ENCODE results near the gene CD247. TPM values are rescaled to one million over a fixed set of nuclear protein-coding genes. Genes with fewer than 3 reads are reported as not detected.

The CD247 gene
- total and polyA plus RNA-seq, 2 of the 4 experiments (the other 2 are of a cell fraction): not detected

DNA sequence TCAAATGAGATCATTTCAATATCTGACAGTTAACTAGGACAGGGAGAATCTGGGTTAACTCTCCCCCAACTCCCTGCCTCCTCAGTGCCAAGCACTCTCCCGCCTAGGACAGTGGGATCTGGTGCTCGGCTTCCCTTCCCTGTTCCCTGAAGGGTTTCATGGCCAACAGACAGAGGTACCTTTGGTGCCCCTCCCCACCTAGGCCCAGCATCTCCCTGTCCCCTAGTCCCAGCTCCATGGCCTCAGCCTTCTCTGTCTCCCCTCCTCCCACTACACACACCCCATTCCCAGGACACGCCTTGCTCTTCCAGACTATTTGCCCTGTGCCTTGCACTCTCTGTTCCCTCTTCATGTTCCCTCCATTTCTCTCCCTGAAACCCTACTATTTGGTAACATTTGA, 77.1 kb downstream of the CD247 start:
- WGBS, 2 experiments (ENCODE audit: extremely low coverage in 2 of 2, insufficient read length in 1 of 2): 100% methylated on average over 1 of the region's 3 CpGs; no CpG with 5 or more reads in 1 of the 2 experiments
- H2BK20ac ChIP-seq (ENCODE audit: low read depth, low read length): no peak overlapping the region
- BruUV-seq (replicated peaks): no TSS peak

More for the DNA sequence above, 77.1 kb downstream of the CD247 start:
- no peak overlapping the region for H4K91ac ChIP-seq (ENCODE audit: insufficient read depth, low read depth, low read length)
- H3K23ac ChIP-seq (ENCODE audit: low read depth, low read length): no peak overlapping the region
- DNase-seq (no peak), ATAC-seq (ENCODE audit: low read depth) (no peak)
- no peak overlapping the region for H3K9ac ChIP-seq (ENCODE audit: low read depth, low read length)
- no peak overlapping the region for H2AFZ ChIP-seq (replicated peaks; ENCODE audit: low read length, poor library complexity)
- no peak overlapping the region for H2BK15ac ChIP-seq (ENCODE audit: low read depth, low read length)
- dilution Hi-C loops (cut with HindIII; ENCODE audit: low sequenced_read_pairs, unreplicated experiment) (loop anchor here (25.0 kb wide), 1 partner anchor 179 kb away; no protein-coding TSS in a partner anchor), intact Hi-C loops (cut with micrococcal nuclease) (loop anchor here (5.0 kb wide), 1 partner anchor 219 kb away; the partner anchor contains the start of gene POU2F1), in situ Hi-C loops (cut with MboI; ENCODE audit: low sequenced_read_pairs) (no loop called here)
- H3K79me1 ChIP-seq (ENCODE audit: low read depth in 1 of 2, low read length in 2 of 2): no peaks in the 10 kb centered on the region
- no peaks in the 10 kb centered on the region for H3K4me1 ChIP-seq (ENCODE audit: control insufficient read depth, insufficient read depth, low read length)
- H3K18ac ChIP-seq (ENCODE audit: low read depth, low read length): no peak overlapping the region
- H3K36me3 ChIP-seq (ENCODE audit: control insufficient read depth, insufficient read depth, low read length): no peaks in the 10 kb centered on the region
- no peak overlapping the region for H3K14ac ChIP-seq (replicated peaks; ENCODE audit: low read depth, low read length)
- no peak overlapping the region for H3K27ac ChIP-seq (ENCODE audit: insufficient read depth, low read length)
- no peak overlapping the region for H3K4me3 ChIP-seq (ENCODE audit: insufficient read depth, low read depth, low read length)
- peaks cover 36% of the 10 kb centered on the region for H3K27me3 ChIP-seq (ENCODE audit: control insufficient read depth, insufficient read depth, low read length)
- TF ChIP-seq, protein P1, sequence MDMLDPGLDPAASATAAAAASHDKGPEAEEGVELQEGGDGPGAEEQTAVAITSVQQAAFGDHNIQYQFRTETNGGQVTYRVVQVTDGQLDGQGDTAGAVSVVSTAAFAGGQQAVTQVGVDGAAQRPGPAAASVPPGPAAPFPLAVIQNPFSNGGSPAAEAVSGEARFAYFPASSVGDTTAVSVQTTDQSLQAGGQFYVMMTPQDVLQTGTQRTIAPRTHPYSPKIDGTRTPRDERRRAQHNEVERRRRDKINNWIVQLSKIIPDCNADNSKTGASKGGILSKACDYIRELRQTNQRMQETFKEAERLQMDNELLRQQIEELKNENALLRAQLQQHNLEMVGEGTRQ (IDR thresholded peaks at IDR 0.05; ENCODE audit: low read depth, low read length): no peak
- TF ChIP-seq SMC3 (IDR thresholded peaks at IDR 0.05; ENCODE audit: low read depth, low read length) (no peak), MAZ (IDR thresholded peaks at IDR 0.05; ENCODE audit: borderline replicate concordance, low read depth, low read length) (no peak), CHD1 (IDR thresholded peaks at IDR 0.05; ENCODE audit: low read depth, low read length) (no peak), BHLHE40 (IDR thresholded peaks at IDR 0.05; ENCODE audit: low read depth, low read length) (no peak), RAD21 (IDR thresholded peaks at IDR 0.05; ENCODE audit: low read length) (no peak), RCOR1 (IDR thresholded peaks at IDR 0.05; ENCODE audit: insufficient replicate concordance, low read length) (no peak), RFX5 (IDR thresholded peaks at IDR 0.05; ENCODE audit: low read depth, low read length) (no peak), CEBPB (IDR thresholded peaks at IDR 0.05; ENCODE audit: low read depth, low read length) (no peak), MAFK (IDR thresholded peaks at IDR 0.05; ENCODE audit: low read depth, low read length) (no peak), FOS (IDR thresholded peaks at IDR 0.05; ENCODE audit: low read depth, low read length) (no peak), POLR2A (IDR thresholded peaks at IDR 0.05; ENCODE audit: low read depth, low read length) (no peak), NFE2L2 (IDR thresholded peaks at IDR 0.05; ENCODE audit: low read depth, low read length) (no peak), MXI1 (IDR thresholded peaks at IDR 0.05; ENCODE audit: borderline replicate concordance, low read depth, low read length) (no peak)
- TF ChIP-seq, protein P2, sequence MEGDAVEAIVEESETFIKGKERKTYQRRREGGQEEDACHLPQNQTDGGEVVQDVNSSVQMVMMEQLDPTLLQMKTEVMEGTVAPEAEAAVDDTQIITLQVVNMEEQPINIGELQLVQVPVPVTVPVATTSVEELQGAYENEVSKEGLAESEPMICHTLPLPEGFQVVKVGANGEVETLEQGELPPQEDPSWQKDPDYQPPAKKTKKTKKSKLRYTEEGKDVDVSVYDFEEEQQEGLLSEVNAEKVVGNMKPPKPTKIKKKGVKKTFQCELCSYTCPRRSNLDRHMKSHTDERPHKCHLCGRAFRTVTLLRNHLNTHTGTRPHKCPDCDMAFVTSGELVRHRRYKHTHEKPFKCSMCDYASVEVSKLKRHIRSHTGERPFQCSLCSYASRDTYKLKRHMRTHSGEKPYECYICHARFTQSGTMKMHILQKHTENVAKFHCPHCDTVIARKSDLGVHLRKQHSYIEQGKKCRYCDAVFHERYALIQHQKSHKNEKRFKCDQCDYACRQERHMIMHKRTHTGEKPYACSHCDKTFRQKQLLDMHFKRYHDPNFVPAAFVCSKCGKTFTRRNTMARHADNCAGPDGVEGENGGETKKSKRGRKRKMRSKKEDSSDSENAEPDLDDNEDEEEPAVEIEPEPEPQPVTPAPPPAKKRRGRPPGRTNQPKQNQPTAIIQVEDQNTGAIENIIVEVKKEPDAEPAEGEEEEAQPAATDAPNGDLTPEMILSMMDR (conservative IDR thresholded peaks at IDR 0.05; ENCODE audit: low read depth, low read length): no peak
- TF ChIP-seq, protein P3, sequence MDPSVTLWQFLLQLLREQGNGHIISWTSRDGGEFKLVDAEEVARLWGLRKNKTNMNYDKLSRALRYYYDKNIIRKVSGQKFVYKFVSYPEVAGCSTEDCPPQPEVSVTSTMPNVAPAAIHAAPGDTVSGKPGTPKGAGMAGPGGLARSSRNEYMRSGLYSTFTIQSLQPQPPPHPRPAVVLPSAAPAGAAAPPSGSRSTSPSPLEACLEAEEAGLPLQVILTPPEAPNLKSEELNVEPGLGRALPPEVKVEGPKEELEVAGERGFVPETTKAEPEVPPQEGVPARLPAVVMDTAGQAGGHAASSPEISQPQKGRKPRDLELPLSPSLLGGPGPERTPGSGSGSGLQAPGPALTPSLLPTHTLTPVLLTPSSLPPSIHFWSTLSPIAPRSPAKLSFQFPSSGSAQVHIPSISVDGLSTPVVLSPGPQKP (IDR thresholded peaks at IDR 0.05; ENCODE audit: borderline replicate concordance, low read depth, low read length): no peak
- H4K5ac ChIP-seq (ENCODE audit: low read depth, low read length): no peak overlapping the region
- H2BK120ac ChIP-seq (ENCODE audit: low read depth, low read length): no peak overlapping the region
- H2AK9ac ChIP-seq (replicated peaks; ENCODE audit: low read depth, low read length, poor library complexity): no peak overlapping the region
- no peak overlapping the region for H3K4ac ChIP-seq (ENCODE audit: low read depth, low read length)
- H3K56ac ChIP-seq (ENCODE audit: extremely low read depth, insufficient read depth, low read length): no peak overlapping the region
- H4K20me1 ChIP-seq (ENCODE audit: insufficient read depth, low read length): no peaks in the 10 kb centered on the region
- H3K4me2 ChIP-seq (ENCODE audit: low read depth, low read length): no peak overlapping the region
- H3K9me1 ChIP-seq (ENCODE audit: insufficient read depth, low read length): no peaks in the 10 kb centered on the region
- H4K8ac ChIP-seq (ENCODE audit: low read depth in 2 of 2, low read length in 2 of 2): no peak overlapping the region
- ChIA-PET CTCF (interaction anchor here (0.5 to 4.8 kb wide), 4 partner anchors 160 to 396 kb away, joined by 3 to 25 read pairs (median 4); no protein-coding TSS in a partner anchor), POLR2A (ENCODE audit: unreplicated experiment) (no interaction called here)
- no peak overlapping the region for H2BK5ac ChIP-seq (ENCODE audit: low read depth, low read length, poor library complexity, severe bottlenecking)
- H3K9me3 ChIP-seq (ENCODE audit: control insufficient read depth, insufficient read depth, low read length): no peaks in the 10 kb centered on the region
- no peak overlapping the region for H2AK5ac ChIP-seq (ENCODE audit: low read depth, low read length)
